Kidney (tissue), 14 donors: ENCODE results near the gene SCFD2. TPM values are rescaled to one million over a fixed set of nuclear protein-coding genes. Genes with fewer than 3 reads are reported as not detected.

ENCODE experiments used
- DNase-seq, 5 donors: peaks; one replicate each; pipeline ENCODE4 v3.0.0-alpha.2; 2013 to 2020
- FAIRE-seq: peaks from 2 replicates; lab custom pipeline; 2012; peaks lifted over from hg19 to GRCh38; lab: Jason Lieb, UNC
- H3K27ac ChIP-seq, 2 donors: one replicate each; pipeline ENCODE4 v1.7.0; 2013; ENCODE audit warnings: low read depth in 2 of 2, low read length in 2 of 2, inconsistent platforms in 1 of 2
- H3K27me3 ChIP-seq: one replicate; pipeline ENCODE4 v1.7.1; 2013; ENCODE audit warnings: low read length, inconsistent platforms; ENCODE audit not compliant: control insufficient read depth, insufficient read depth
- H3K36me3 ChIP-seq, 3 donors: one replicate each; pipeline versions ENCODE4 v1.7.0 to v1.7.1; 2013; ENCODE audit warnings: low read length in 3 of 3, control low read depth in 1 of 3, inconsistent platforms in 1 of 3; ENCODE audit not compliant: insufficient read depth in 3 of 3, control insufficient read depth in 2 of 3
- H3K4me1 ChIP-seq, 3 donors: one replicate each; pipeline versions ENCODE4 v1.7.0 to v1.7.1; 2013; ENCODE audit warnings: low read length in 3 of 3, inconsistent platforms in 1 of 3, low read depth in 1 of 3; ENCODE audit not compliant: control insufficient read depth in 2 of 3, insufficient read depth in 2 of 3
- H3K4me3 ChIP-seq, 3 donors: one replicate each; pipeline versions ENCODE4 v1.7.0 to v1.8.1; 2013; ENCODE audit warnings: low read length in 3 of 3, control low read depth in 1 of 3, inconsistent platforms in 1 of 3
- H3K9ac ChIP-seq, 3 donors: one replicate each; pipeline versions ENCODE4 v1.7.0 to v1.7.1; 2013; ENCODE audit warnings: low read length in 3 of 3, control low read depth in 1 of 3, inconsistent platforms in 1 of 3
- H3K9me3 ChIP-seq, 3 donors: one replicate each; pipeline versions ENCODE4 v1.7.0 to v1.7.1; 2013; ENCODE audit warnings: low read length in 3 of 3, control low read depth in 1 of 3, inconsistent platforms in 1 of 3; ENCODE audit not compliant: control insufficient read depth in 2 of 3, insufficient read depth in 1 of 3
- CTCF ChIP-seq: IDR thresholded peaks from 3 replicates; pipeline ENCODE4 v1.5.1; 2012; ENCODE audit warnings: mild to moderate bottlenecking, moderate library complexity, borderline replicate concordance; ENCODE audit not compliant: insufficient read depth; ENCODE audit errors: extremely low read depth
- intact Hi-C: fragments of 100-400 bp; cut with DNase I; formaldehyde crosslinking; loops from one replicate; pipeline ENCODE4 v1.11.1; 2022
- polyA plus RNA-seq: library from polyadenylated mRNA; stranded (reverse); fragments of 350-450 nt; fragmentation: Illumina TruSeq; extraction: RNeasy Lipid Tissue Mini Kit (QIAGEN cat#74804); gene quantifications from one replicate; pipeline ENCODE4 v1.2.3, GENCODE V29; 2014; ENCODE audit warnings: low read depth, low replicate concordance; ENCODE audit not compliant: insufficient read depth
- total RNA-seq: library from RNA; stranded (reverse); fragmentation: NEBNext Ultra II Directional; extraction: Animal tissue kit (Norgen Biotek cat#: 25700); gene quantifications from one replicate; pipeline ENCODE4 v1.2.1, GENCODE V29; 2021
- donor health status: control.
- donor health status: control.
- donor health status: control.
- donor health status: control.
- donor health status: control.
- donor health status: DM: yes; HTN: yes; CAD: no.
- donor health status: Normal renal cell carcinoma (clear cell type).

SCFD2 gene
- total and polyA plus RNA-seq, 2 donors from 2014 or later, result 6.1 to 20.8 TPM

GRCh38 chr4:52931243-52931642 is 434.6 kb downstream of the SCFD2 start:
- no peak for DNase-seq
- Histone ChIP-seq H3K27me3 (no peaks in the 10 kb centered on the region), H3K4me3 (no peak overlapping the region), H3K9ac (no peak overlapping the region), H3K36me3 (no peaks in the 10 kb centered on the region), H3K9me3 (no peaks in the 10 kb centered on the region), H3K4me1 (no peaks in the 10 kb centered on the region), H3K27ac (no peak overlapping the region)
- no peak for FAIRE-seq
- intact Hi-C loops, result no loop called here
- no peak for TF ChIP-seq CTCF

DNA sequence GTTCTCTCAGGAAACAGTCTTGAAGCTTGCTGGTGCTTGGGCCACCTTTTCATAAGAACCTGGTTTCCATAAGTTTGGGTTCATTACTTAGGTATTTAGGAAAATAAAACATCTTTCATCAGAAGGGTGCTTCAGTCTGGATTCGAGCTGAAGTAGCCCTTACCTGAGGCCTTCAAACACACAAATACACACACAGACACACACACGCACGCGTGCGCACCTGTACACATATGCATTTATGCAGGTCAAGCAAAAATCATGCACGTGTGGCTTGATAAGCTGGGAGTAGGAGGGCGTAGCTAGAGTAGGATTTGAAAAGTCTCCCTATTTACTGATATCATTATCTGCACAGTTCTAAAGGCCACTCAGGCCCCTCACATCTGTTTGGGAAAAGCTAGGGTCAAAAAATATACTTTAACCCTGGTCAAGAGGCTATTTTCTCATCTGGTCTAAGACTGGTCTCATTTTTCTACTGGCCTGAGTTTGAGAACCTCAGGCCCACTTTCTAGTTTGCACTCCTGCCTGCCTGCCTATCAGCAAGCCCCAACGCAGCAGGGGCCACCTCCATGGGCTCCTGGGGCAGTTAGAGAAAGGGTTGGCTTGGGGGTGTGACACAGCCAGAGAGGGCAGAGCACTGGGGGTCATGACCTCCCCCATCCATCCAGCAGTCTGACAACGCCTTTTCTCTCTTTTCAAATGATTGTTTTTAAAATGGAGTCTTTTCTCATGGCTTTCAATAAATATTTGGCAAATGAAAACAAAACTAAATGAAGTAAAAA is 439.5 kb downstream of the SCFD2 start:
- H3K27ac ChIP-seq, result no peak overlapping the region
- DNase-seq (no peak), FAIRE-seq (no peak)
- H3K4me3 ChIP-seq, result no peak overlapping the region
- H3K9ac ChIP-seq, result no peak overlapping the region
- no peaks in the 10 kb centered on the region for H3K27me3 ChIP-seq
- H3K9me3 ChIP-seq, result no peaks in the 10 kb centered on the region
- no peak for TF ChIP-seq CTCF
- intact Hi-C loops, result no loop called here
- H3K4me1 ChIP-seq, result no peaks in the 10 kb centered on the region
- H3K36me3 ChIP-seq, result no peaks in the 10 kb centered on the region

DNA sequence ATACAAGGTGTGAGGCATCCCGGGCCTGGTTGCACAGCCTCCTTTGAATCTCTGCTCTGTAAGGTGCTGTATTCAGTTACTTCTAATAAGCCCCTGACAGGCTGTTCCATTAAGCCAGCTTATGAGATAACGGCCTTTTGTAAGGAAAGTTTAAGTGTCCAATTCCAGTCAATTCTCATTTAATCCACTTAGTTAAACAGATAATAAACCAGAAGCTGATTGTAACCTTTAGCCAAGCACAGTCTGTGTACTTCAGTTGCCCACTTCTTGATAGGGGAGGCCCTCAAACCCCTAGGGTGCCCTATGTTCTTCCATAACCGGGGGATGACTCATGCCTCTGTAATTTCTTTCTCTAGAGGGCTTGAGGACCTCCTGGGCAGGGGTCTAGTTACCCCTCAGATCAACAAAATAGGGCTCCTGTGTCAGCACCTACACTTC is 440.3 kb downstream of the SCFD2 start:
- no peak for FAIRE-seq

More for the DNA sequence above, 440.3 kb downstream of the SCFD2 start:
- Histone ChIP-seq H3K4me3 (no peak overlapping the region), H3K36me3 (no peaks in the 10 kb centered on the region), H3K9me3 (no peaks in the 10 kb centered on the region), H3K9ac (no peak overlapping the region), H3K27me3 (no peaks in the 10 kb centered on the region), H3K27ac (no peak overlapping the region), H3K4me1 (no peaks in the 10 kb centered on the region)
- TF ChIP-seq CTCF, result no peak
- DNase-seq, result no peak
- intact Hi-C loops, result no loop called here
